ENCODE data around the gene ANTKMT.

ANTKMT gene

DNA sequence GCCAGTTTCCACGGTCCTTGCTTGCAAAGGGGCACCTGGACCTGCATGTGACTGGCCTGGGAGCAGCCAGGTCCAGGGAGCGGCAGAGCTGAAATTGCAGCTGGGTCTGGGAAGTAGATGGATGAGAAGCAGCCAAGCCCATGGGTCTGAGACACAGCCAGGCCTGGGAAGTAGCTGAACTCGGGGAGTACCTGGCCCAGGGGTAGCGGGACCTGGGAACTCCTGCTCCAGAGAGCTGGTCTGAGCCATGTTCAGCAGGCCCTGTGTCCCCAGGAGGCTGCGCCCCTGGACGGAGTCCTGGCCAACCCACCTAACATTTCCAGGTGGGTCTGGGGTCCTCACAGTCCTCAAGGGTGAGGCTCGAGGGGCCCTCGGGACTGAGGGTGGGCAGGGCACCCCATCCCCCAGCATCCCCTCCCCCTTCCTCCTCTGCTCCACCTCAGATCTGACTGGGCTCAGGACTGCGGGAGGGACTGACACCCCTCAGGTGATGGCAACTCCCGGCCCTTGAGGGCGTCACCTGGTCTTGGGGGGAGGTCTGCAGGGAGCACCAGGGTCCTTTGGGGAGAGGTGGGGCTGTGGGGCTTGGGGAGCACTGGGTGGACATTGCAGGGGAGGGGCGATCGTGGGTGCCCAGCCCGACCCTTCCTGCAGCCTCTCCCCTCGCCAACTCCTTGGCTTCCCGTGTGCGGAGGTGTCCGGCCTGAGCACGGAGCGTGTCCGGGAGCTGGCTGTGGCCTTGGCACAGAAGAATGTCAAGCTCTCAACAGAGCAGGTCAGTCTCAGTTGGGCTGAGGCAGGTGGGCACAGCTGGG lies 42.6 kb downstream of the ANTKMT start:
- no peak for DNase-seq (ENCODE audit: low read depth, low spot score)

DNA sequence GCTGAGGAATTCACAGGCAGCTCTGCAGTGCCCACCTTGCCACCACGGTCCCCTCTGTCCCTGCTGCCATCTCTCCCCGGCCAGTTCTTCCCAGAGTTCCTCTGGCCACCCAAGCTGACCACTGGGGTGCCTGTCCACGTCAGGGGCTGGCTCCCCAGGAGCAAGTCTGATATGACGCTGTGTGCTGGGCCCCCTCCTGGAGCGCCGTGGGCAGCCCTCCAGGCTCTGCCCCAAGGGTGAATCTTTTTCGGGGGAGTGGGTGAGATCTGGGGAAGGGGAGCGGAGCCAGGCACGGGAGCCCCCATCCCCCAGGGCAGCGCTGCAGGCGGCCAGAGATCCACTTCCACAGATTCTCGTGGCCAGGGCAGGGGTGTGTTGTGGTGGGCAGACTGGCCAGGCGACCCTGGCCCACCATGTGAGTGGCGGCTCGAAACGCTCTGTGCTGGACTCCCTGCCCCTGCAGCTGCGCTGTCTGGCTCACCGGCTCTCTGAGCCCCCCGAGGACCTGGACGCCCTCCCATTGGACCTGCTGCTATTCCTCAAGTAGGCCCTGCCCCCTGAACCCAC lies 43.3 kb downstream of the ANTKMT start:
- DNase-seq (ENCODE audit: low read depth, low spot score): no peak

DNA sequence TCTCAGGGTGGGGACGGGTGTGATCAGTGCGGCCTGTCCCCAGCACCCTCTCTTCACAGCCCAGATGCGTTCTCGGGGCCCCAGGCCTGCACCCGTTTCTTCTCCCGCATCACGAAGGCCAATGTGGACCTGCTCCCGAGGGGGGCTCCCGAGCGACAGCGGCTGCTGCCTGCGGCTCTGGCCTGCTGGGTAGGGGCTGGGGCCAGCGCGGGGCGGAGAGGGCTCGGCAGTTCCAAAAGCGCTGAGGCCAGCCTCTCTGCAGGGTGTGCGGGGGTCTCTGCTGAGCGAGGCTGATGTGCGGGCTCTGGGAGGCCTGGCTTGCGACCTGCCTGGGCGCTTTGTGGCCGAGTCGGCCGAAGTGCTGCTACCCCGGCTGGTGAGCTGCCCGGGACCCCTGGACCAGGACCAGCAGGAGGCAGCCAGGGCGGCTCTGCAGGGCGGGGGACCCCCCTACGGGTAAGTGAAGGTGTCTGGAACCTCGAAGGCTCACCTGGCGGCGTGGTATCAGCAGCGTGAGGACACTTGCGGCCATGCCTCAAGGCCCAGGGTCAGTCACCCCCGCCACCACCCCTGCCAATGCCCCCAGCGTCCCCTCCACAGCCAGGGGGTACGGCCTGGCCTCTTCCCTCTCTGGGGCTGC lies 44.0 kb downstream of the ANTKMT start:
- DNase-seq (ENCODE audit: low read depth, low spot score): no peak

DNA sequence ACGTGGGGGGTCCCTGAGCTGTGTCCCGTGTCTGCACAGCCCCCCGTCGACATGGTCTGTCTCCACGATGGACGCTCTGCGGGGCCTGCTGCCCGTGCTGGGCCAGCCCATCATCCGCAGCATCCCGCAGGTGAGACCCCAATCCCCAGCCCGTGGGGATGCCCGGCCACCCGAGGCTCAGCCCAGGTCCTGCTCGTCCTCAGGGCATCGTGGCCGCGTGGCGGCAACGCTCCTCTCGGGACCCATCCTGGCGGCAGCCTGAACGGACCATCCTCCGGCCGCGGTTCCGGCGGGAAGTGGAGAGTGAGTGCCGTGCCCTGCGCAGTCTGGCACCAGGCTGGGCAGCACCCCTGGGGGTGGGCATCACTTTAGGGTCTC lies 44.5 kb downstream of the ANTKMT start:
- no peak for DNase-seq (ENCODE audit: low read depth, low spot score)

DNA sequence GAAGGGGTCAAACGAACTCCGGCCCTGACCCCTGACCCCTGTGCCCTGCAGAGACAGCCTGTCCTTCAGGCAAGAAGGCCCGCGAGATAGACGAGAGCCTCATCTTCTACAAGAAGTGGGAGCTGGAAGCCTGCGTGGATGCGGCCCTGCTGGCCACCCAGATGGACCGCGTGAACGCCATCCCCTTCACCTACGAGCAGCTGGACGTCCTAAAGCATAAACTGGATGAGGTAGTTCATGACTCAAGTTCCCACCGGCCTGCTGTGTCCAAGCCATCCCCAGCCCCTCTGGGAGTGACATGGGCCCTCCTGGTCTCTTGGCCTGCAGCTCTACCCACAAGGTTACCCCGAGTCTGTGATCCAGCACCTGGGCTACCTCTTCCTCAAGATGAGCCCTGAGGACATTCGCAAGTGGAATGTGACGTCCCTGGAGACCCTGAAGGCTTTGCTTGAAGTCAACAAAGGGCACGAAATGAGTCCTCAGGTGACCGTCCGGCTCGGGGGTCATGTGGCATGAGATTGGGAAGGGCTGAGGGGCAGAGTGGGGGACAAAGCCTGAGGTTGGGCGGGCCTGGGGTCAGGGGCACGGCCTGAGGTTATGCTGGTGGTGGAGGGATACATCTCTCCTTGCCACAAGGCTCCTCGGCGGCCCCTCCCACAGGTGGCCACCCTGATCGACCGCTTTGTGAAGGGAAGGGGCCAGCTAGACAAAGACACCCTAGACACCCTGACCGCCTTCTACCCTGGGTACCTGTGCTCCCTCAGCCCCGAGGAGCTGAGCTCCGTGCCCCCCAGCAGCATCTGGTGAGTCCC lies 45.3 kb downstream of the ANTKMT start:
- DNase-seq (ENCODE audit: low read depth, low spot score): no peak

DNA sequence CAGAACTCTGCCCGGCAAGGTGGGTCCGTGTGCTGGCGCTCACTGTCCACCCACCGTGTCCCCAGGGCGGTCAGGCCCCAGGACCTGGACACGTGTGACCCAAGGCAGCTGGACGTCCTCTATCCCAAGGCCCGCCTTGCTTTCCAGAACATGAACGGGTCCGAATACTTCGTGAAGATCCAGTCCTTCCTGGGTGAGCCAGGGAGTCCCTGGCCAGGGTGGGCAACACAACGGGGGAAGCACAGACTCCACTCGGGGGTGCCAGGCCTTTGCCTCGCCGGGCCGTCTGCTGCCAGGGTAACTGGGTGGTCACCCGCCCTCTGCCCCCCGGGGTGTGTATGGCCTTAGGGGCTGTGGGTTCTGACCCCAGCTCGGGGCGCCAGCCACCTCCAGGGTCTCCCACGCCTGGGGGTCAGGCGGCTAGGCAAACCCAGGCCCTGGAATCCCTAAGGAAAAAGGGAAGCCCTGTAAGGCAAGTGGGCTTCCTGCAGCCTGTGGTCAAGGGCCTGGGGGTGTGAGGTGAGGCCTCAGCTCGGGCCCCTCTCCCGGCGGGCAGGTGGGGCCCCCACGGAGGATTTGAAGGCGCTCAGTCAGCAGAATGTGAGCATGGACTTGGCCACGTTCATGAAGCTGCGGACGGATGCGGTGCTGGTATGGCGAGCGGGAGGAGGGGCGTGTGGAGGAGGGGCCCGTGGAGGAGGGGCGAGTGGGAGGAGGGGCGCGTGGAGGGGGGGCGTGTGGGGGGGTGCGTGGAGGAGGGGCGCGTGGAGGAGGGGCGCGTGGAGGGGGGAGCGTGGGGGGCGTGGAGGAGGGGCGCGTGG lies 46.1 kb downstream of the ANTKMT start:
- no peak for DNase-seq (ENCODE audit: low read depth, low spot score)

DNA sequence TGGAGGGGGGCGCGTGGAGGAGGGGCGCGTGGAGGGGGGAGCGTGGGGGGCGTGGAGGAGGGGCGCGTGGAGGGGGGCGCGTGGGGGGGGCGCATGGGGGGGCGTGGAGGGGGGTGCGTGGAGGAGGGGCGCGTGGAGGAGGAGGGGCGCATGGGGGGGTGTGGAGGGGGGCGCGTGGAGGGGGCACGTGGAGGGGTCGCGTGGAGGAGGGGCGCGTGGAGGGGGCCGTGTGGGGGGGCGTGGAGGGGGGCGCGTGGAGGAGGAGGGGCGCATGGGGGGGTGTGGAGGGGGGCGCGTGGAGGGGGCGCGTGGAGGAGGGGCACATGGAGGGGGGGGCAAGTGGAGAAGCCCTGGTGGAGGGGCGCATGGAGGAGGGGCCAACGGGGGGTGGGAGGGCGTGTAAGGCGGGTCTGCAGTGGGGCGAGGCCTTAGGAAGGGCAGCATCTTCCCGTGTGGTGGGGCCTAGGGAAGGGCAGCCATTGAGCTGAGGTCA lies 46.8 kb downstream of the ANTKMT start:
- no peak for DNase-seq (ENCODE audit: low read depth, low spot score)

DNA sequence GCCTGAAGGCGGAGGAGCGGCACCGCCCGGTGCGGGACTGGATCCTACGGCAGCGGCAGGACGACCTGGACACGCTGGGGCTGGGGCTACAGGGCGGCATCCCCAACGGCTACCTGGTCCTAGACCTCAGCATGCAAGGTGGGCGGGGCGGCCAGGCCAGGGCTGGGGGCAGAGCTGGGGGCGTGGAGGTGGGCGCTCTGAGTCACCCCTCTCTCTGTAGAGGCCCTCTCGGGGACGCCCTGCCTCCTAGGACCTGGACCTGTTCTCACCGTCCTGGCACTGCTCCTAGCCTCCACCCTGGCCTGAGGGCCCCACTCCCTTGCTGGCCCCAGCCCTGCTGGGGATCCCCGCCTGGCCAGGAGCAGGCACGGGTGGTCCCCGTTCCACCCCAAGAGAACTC lies 47.5 kb downstream of the ANTKMT start:
- no peak for DNase-seq (ENCODE audit: low read depth, low spot score)

DNA sequence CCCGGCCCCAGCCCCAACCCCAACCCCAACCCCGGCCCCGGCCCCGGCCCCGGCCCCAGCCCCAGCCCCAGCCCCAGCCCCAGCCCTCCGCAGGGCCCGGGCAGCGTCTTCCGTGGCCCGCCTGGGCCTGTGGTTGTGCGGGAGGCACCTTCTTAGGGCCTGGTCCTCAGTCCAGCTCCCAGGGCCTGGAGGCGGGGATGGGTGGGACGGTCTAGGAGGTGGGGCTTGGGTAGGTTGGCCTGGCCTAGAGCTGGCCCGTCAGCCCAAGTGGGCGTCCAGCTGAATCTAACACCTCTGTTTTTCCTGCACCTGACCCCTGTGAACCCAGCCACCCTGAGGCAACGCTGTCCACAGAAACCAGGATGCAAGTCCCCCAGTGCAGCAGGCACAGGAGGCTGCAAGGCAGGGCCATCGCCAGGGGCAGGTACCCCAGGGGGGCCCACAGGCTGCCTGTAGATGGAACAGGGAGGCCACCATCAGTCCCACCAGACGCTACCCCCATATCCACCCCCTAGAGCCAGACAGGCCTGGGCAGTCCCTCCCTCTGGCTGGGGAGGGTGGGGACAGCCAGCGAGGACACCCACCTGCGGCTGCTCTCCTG lies 48.3 kb downstream of the ANTKMT start:
- DNase-seq (ENCODE audit: low read depth, low spot score): no peak

DNA sequence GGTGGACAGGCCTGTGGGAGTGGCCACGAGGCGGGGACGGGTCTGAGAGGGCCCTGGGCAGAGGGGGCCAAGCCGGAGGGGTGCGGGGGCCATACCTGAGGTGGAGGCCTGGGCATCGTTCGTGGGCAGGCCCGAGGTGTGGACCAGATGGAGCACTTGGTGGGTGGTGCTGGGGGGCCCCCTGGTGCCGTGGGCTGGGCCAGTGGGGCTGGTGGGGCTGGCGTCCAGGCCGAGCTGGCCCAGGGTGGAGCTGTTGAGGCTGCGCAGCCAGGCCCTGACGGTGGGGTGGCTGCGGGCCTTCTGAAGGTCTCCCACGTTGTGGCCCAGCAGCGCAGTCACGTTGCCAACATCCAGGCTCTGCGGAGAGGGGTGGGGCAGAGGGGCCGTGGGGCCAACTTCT lies 49.0 kb downstream of the ANTKMT start:
- no peak for DNase-seq (ENCODE audit: low read depth, low spot score)

DNA sequence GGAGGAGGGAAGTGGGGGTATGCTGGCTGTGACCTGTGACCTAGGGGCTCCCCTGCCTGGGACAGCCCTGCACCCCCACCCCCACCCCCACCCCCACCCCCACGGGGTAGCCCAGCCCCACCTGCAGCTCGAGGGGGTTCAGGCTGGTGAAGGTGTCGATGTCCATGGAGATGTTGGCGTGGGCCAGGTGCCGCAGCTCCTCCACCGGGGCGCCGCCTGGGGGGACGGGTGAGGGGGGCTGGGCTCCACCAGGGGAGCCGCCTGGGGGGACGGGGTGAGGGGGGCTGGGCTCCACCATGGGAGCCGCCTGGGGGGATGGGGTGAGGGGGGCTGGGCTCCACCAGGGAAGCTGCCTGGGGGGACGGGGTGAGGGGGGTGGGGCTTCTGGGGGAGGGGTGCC lies 49.5 kb downstream of the ANTKMT start:
- no peak for DNase-seq (ENCODE audit: low read depth, low spot score)

Data from activated naive CD8-positive, alpha-beta T cell treated with anti-CD3 and anti-CD28 coated beads, Interleukin-2, amount 50 U/mL, for 16 hours (primary cell).